COLO668 (cell line): ENCODE data around the gene KCNMB1.
A peak's percentile ranks its signal among the peaks of the same experiment; 100 is the strongest.

Experiments
- DNase-seq: peaks from one replicate; lab custom pipeline; 2025; ENCODE audit not compliant: unreplicated experiment; lab: John Stamatoyannopoulos, UW

Gene KCNMB1

GRCh38 chr5:170388818-170389549, at the start of gene KCNMB1:
KCNMB1 (minus strand) TSS chr5:170389367; CDS start chr5:170385447, 3,920 bp downstream.
- no peak for DNase-seq

GRCh38 chr5:170438581-170438980, 49.4 kb upstream of the KCNMB1 start:
- no peak for DNase-seq

- DNase-seq: no peak
These were observed 48.6 kb upstream of the KCNMB1 start for GRCh38 chr5:170437621-170438375.

GRCh38 chr5:170436335-170436734, 47.2 kb upstream of the KCNMB1 start:
- no peak for DNase-seq

GRCh38 chr5:170434966-170435605, 45.9 kb upstream of the KCNMB1 start:
- DNase-seq: peak; percentile 8

- DNase-seq: no peak
These were observed 43.5 kb upstream of the KCNMB1 start for GRCh38 chr5:170432669-170433068.

- DNase-seq: no peak
These were observed 42.4 kb upstream of the KCNMB1 start for GRCh38 chr5:170431571-170431970.

GRCh38 chr5:170430866-170431437, 41.8 kb upstream of the KCNMB1 start:
- no peak for DNase-seq

GRCh38 chr5:170430256-170430655, 41.1 kb upstream of the KCNMB1 start:
- DNase-seq: no peak

- no peak for DNase-seq
These were observed 39.8 kb upstream of the KCNMB1 start for GRCh38 chr5:170429014-170429413.

- DNase-seq: no peak
These were observed 38.6 kb upstream of the KCNMB1 start for GRCh38 chr5:170427672-170428236.

- no peak for DNase-seq
These were observed 37.6 kb upstream of the KCNMB1 start for GRCh38 chr5:170426786-170427185.

- DNase-seq: no peak
These were observed 37.1 kb upstream of the KCNMB1 start for GRCh38 chr5:170426149-170426767.

GRCh38 chr5:170425731-170426130, 36.6 kb upstream of the KCNMB1 start:
- no peak for DNase-seq

GRCh38 chr5:170424629-170425028, 35.5 kb upstream of the KCNMB1 start:
- no peak for DNase-seq

- no peak for DNase-seq
These were observed 34.5 kb upstream of the KCNMB1 start for GRCh38 chr5:170423692-170424091.

GRCh38 chr5:170421826-170422225, 32.7 kb upstream of the KCNMB1 start:
- DNase-seq: no peak

GRCh38 chr5:170420806-170421412, 31.7 kb upstream of the KCNMB1 start:
- peak; percentile 5 for DNase-seq

- DNase-seq: no peak
These were observed 30.5 kb upstream of the KCNMB1 start for GRCh38 chr5:170419643-170420042.

GRCh38 chr5:170418736-170419135, 29.6 kb upstream of the KCNMB1 start:
- no peak for DNase-seq
